ES-I3 (cell line): Measurements from ENCODE around the gene PLGRKT.
"Not testable (repeated sequence)": the region's sequence is repeated elsewhere in the genome, so short reads cannot be mapped to it uniquely, and the experiment has no call there.

Experiments
- H3K36me3 ChIP-seq: 2 replicates; pipeline ENCODE4 v1.6.1; 2013; ENCODE audit warnings: mild to moderate bottlenecking, low read length, control low read depth, moderate library complexity; ENCODE audit not compliant: insufficient read depth
- H3K4me1 ChIP-seq: 2 replicates; pipeline ENCODE4 v1.6.1; 2013; ENCODE audit warnings: mild to moderate bottlenecking, control low read depth, low read length; ENCODE audit not compliant: insufficient read depth
- H3K9ac ChIP-seq: 2 replicates; pipeline ENCODE4 v1.6.1; 2013; ENCODE audit warnings: low read depth, mild to moderate bottlenecking, low read length, moderate library complexity
- H3K9me3 ChIP-seq: 2 replicates; pipeline ENCODE4 v1.6.1; 2013; ENCODE audit warnings: mild to moderate bottlenecking, low read length, moderate library complexity; ENCODE audit not compliant: control insufficient read depth, insufficient read depth

The PLGRKT gene

GRCh38 chr9:5397547-5397946 lies 40.2 kb downstream of the PLGRKT start:
- not testable (repeated sequence) for H3K36me3 ChIP-seq, H3K4me1 ChIP-seq, H3K9me3 ChIP-seq, H3K9ac ChIP-seq

GRCh38 chr9:5395428-5395827 lies 42.3 kb downstream of the PLGRKT start:
- no peak overlapping the region for H3K9ac ChIP-seq

GRCh38 chr9:5393976-5394375 lies 43.7 kb downstream of the PLGRKT start:
- not testable (repeated sequence) for H3K9me3 ChIP-seq, H3K9ac ChIP-seq, H3K4me1 ChIP-seq, H3K36me3 ChIP-seq

More at GRCh38 chr9:5395428-5395827, 42.3 kb downstream of the PLGRKT start:
- Histone ChIP-seq H3K4me1 (no peaks in the 10 kb centered on the region), H3K9me3 (no peaks in the 10 kb centered on the region), H3K36me3 (no peaks in the 10 kb centered on the region)

- Histone ChIP-seq H3K9me3 (no peaks in the 10 kb centered on the region), H3K4me1 (no peaks in the 10 kb centered on the region), H3K9ac (no peak overlapping the region), H3K36me3 (no peaks in the 10 kb centered on the region)
These were observed 44.2 kb downstream of the PLGRKT start for GRCh38 chr9:5393497-5393896.

- Histone ChIP-seq H3K4me1 (no peaks in the 10 kb centered on the region), H3K36me3 (no peaks in the 10 kb centered on the region), H3K9ac (no peak overlapping the region)
These were observed 45.4 kb downstream of the PLGRKT start for GRCh38 chr9:5392285-5392684.

GRCh38 chr9:5389109-5389732 lies 48.5 kb downstream of the PLGRKT start:
- Histone ChIP-seq H3K9me3 (no peaks in the 10 kb centered on the region), H3K9ac (no peak overlapping the region), H3K4me1 (no peaks in the 10 kb centered on the region), H3K36me3 (no peaks in the 10 kb centered on the region)

More at GRCh38 chr9:5392285-5392684, 45.4 kb downstream of the PLGRKT start:
- no peaks in the 10 kb centered on the region for H3K9me3 ChIP-seq

- Histone ChIP-seq H3K9ac (no peak overlapping the region), H3K9me3 (no peaks in the 10 kb centered on the region), H3K4me1 (no peaks in the 10 kb centered on the region), H3K36me3 (no peaks in the 10 kb centered on the region)
These were observed 49.5 kb downstream of the PLGRKT start for GRCh38 chr9:5388026-5388819.

- Histone ChIP-seq H3K36me3 (no peaks in the 10 kb centered on the region), H3K4me1 (no peaks in the 10 kb centered on the region), H3K9ac (no peak overlapping the region), H3K9me3 (no peaks in the 10 kb centered on the region)
These were observed 53.3 kb downstream of the PLGRKT start for GRCh38 chr9:5384436-5384835.

- Histone ChIP-seq H3K9me3 (no peaks in the 10 kb centered on the region), H3K4me1 (no peaks in the 10 kb centered on the region), H3K9ac (no peak overlapping the region), H3K36me3 (no peaks in the 10 kb centered on the region)
These were observed 55.2 kb downstream of the PLGRKT start for GRCh38 chr9:5382479-5382878.

- no peaks in the 10 kb centered on the region for H3K9me3 ChIP-seq
- peaks cover 10% of the 10 kb centered on the region for H3K4me1 ChIP-seq
- H3K9ac ChIP-seq: no peak overlapping the region
- no peaks in the 10 kb centered on the region for H3K36me3 ChIP-seq
These were observed 61.8 kb downstream of the PLGRKT start for GRCh38 chr9:5375790-5376477.

GRCh38 chr9:5375091-5375490 lies 62.6 kb downstream of the PLGRKT start:
- peaks cover 10% of the 10 kb centered on the region for H3K4me1 ChIP-seq
- no peaks in the 10 kb centered on the region for H3K36me3 ChIP-seq
- H3K9ac ChIP-seq: no peak overlapping the region
- no peaks in the 10 kb centered on the region for H3K9me3 ChIP-seq

GRCh38 chr9:5364294-5365024 lies 73.3 kb downstream of the PLGRKT start:
- Histone ChIP-seq H3K4me1 (no peaks in the 10 kb centered on the region; the same call in 1 of the 2 replicates), H3K9ac (no peak overlapping the region), H3K9me3 (no peaks in the 10 kb centered on the region), H3K36me3 (no peaks in the 10 kb centered on the region)

- no peaks in the 10 kb centered on the region for H3K36me3 ChIP-seq
- H3K9ac ChIP-seq: no peak overlapping the region
- no peaks in the 10 kb centered on the region; the same call in 1 of the 2 replicates for H3K4me1 ChIP-seq
- no peaks in the 10 kb centered on the region for H3K9me3 ChIP-seq
These were observed 76.3 kb downstream of the PLGRKT start for GRCh38 chr9:5361326-5362010.

- H3K9ac ChIP-seq: no peak overlapping the region
- H3K36me3 ChIP-seq: no peaks in the 10 kb centered on the region
These were observed 77.4 kb downstream of the PLGRKT start for GRCh38 chr9:5360341-5360740.

More at GRCh38 chr9:5360341-5360740, 77.4 kb downstream of the PLGRKT start:
- no peaks in the 10 kb centered on the region; the same call in 1 of the 2 replicates for H3K4me1 ChIP-seq
- H3K9me3 ChIP-seq: no peaks in the 10 kb centered on the region
